ENCODE data around the gene FLVCR2.

DNA sequence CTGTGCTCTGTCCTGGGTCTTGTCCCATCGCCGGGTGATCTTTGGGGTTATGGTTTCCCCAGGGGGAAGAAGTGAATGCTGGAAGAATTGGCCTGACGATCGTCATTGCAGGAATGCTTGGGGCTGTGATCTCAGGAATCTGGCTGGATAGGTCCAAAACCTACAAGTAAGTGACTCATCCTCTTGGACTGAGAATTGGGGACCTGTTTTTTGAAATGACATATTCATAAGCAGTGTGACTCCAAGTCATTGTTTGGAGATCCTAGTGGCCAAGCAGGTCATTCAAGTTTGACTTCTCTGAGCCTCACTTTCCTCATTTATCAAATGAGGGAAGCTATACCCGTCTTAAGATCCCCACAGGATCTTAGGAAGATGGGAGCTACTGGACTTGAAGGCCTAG is 56.4 kb downstream of the FLVCR2 start:
- TF ChIP-seq, protein P1, sequence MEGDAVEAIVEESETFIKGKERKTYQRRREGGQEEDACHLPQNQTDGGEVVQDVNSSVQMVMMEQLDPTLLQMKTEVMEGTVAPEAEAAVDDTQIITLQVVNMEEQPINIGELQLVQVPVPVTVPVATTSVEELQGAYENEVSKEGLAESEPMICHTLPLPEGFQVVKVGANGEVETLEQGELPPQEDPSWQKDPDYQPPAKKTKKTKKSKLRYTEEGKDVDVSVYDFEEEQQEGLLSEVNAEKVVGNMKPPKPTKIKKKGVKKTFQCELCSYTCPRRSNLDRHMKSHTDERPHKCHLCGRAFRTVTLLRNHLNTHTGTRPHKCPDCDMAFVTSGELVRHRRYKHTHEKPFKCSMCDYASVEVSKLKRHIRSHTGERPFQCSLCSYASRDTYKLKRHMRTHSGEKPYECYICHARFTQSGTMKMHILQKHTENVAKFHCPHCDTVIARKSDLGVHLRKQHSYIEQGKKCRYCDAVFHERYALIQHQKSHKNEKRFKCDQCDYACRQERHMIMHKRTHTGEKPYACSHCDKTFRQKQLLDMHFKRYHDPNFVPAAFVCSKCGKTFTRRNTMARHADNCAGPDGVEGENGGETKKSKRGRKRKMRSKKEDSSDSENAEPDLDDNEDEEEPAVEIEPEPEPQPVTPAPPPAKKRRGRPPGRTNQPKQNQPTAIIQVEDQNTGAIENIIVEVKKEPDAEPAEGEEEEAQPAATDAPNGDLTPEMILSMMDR (tag by site-specific recombination; IDR thresholded peaks at IDR 0.05): no peak
- TF ChIP-seq GLI2 (tag by site-specific recombination; IDR thresholded peaks at IDR 0.05; ENCODE audit: borderline replicate concordance, low read depth) (no peak), ZNF776 (tag by site-specific recombination; IDR thresholded peaks at IDR 0.05; ENCODE audit: borderline replicate concordance) (no peak)

Data from HEK293 (cell line).